ENCODE measurements around the gene NT5C3A. TPM values are rescaled to one million over a fixed set of nuclear protein-coding genes. Genes with fewer than 3 reads are reported as not detected.
A peak's percentile ranks its signal among the peaks of the same experiment; 100 is the strongest.

NT5C3A gene
- total and polyA plus RNA-seq, 2 of the 13 experiments (the other 11 are each of a cell fraction or from before 2014, with no cell fraction given), result 16.9 to 34.0 TPM

DNA sequence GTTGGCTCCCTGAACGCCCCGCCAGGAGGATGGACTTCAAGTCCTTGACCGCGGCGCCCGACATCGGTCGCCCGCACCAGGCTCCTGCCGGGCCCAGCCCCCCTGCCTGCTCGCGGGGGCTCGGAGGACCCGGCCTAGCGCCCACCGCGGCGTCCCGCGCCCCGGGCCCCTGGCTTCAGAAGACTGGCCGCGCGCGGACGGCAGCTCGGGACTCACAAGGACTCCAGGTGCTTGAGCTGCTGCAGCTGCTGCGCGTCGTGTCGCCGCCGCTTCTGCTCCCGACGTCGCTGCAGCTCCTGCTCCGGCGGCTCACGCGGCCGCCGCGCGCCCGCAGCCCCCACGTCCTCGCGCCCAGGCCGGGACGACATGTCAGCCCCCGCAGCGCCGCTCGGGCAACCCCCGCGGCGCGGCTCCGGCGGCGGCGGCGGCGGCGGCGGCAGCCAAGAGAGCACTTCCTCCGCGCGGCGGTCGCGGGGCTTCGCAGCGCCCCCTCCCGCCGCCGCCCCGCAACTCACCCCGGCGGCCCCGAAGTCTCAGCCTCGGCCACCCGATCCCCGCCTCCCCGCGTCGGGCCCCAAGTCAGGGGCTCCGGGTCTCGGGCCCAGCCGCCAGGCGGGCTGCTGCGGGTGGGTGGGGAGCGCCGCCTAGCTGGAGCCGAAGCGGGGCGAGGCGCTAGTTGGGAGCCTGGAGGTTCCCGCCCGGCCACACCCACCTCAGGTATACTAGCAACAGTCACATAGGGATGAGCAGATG is 46.6 kb upstream of the NT5C3A start, which contains the start of gene RP9 (continued):
- TF ChIP-seq POLR2G (IDR thresholded peaks at IDR 0.05; ENCODE audit: low read depth, low read length) (peak; percentile 68), RBM39 (IDR thresholded peaks at IDR 0.05; ENCODE audit: low read depth, low read length, poor library complexity, severe bottlenecking) (peak; percentile 89), HOXA9 (CRISPR knock-in tag; IDR thresholded peaks at IDR 0.05; ENCODE audit: borderline replicate concordance) (no peak), ZMYM4 (CRISPR knock-in tag; IDR thresholded peaks at IDR 0.05) (peak; percentile 80; the same call in 1 of the 2 replicates), ZSCAN29 (CRISPR knock-in tag; conservative IDR thresholded peaks at IDR 0.05) (no peak), NFYC (CRISPR knock-in tag; IDR thresholded peaks at IDR 0.05) (no peak), PAXIP1 (CRISPR knock-in tag; conservative IDR thresholded peaks at IDR 0.05) (no peak; the same call in 1 of the 2 replicates), NCOR1 (IDR thresholded peaks at IDR 0.05; ENCODE audit: borderline replicate concordance, low read length) (no peak)

Measured in HepG2 (cell line).